ENCODE measurements around the gene DTWD2.
"Not testable (repeated sequence)": the region's sequence is repeated elsewhere in the genome, so short reads cannot be mapped to it uniquely, and the experiment has no call there.

DTWD2 gene

GRCh38 chr5:118996098-118996497 lies 7.8 kb upstream of the DTWD2 start:
- no peak for DNase-seq

DNA sequence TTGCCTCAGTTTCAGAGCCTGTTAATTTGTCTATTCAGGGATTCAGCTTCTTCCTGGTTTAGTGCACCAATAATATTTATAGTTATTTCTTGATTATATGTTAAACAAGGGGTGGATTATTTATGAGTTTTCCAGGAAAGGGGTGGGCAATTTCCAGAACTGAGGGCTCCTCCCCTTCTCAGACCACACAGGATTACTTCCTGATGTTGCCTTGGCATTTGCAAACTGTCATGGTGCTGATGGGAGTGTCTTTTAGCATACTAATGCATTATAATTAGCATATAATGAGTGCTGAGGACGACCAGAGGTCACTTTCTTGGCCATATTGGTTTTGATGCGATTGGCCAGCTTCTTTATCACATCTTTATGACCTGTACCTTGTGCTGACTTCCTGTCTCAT lies 6.2 kb upstream of the DTWD2 start:
- DNase-seq: no peak

DNA sequence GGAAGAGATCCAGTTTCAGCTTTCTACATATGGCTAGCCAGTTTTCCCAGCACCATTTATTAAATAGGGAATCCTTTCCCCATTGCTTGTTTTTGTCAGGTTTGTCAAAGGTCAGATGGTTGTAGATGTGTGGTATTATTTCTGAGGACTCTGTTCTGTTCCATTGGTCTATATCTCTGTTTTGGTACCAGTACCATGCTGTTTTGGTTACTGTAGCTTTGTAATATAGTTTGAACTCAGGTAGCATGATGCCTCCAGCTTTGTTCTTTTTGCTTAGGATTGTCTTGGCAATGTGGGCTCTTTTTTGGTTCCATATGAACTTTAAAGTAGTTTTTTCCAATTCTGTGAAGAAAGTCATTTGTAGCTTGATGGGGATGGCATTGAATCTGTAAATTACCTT lies 4.8 kb upstream of the DTWD2 start:
- not testable (repeated sequence) for DNase-seq

DNA sequence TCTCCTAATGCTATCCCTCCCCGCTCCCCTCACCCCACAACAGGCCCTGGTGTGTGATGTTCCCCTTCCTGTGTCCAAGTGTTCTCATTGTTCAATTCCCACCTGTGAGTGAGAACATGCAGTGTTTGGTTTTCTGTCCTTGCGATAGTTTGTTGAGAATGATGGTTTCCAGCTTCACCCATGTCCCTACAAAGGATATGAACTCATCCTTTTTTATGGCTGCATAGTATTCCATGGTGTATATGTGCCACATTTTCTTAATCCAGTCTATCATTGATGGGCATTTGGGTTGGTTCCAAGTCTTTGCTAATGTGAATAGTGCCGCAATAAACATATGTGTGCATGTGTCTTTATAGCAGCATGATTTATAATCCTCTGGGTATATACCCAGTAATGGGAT lies 3.7 kb upstream of the DTWD2 start:
- DNase-seq: not testable (repeated sequence)

DNA sequence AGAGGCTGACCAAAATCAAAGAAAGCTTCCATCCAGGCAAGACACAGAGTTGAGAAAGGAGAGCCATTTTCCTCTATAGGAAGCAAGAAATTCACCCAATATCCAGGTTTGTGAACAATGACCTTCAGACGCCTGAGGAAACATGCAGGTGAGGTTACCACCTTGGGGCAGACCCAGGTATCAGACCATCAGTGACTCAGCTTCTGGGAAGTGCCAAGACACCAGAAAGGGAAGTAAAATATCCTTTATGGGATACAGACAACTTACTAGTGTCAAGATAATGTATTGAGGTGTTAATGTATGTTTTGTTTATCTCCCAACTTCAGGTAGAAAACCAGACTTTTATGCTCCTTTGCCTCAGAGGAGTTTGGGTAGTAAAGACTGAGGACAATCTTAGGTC lies 2.2 kb upstream of the DTWD2 start:
- no peak for DNase-seq

DNA sequence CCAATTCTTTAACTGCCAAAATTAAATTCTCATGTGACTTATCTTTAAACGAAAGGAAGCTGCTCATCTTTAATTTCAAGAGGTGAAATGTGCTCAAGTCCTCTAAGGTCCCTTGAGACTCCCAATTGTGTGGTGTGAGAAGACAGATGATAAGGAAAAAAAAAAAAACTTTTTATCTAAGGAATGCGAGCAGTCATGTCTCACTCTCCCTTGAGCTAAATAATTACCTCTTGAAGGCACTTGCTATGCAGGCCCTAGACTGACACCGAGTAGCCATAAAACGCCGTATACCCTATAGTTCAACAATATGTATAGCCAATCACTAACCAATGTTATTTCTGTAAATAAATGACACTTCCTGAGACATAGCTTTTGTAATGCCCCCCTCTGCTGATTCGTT lies 1.5 kb upstream of the DTWD2 start:
- DNase-seq: no peak

- no peak for DNase-seq
Measured at GRCh38 chr5:118988866-118989180, 476 bp upstream of the DTWD2 start.

DNA sequence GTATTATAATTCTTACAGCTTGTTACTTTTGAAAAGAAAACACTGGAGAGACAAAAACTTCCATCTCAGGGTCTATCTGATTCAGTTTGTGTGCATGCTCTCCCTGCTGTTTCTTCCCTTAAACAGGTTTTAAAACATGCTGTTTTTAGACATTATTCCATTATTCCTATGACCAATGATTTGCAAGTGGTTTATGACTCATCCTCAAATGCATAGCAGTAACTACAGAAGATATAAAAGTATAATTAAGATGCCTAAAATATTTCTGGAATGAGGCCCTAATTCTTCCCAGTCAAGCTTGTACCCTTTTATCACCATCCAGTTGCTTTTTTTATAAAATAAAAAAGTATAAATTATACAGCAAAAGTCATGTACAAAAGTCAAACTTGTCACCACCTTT lies 3.7 kb downstream of the DTWD2 start:
- DNase-seq: no peak

- DNase-seq: no peak
Measured at GRCh38 chr5:118981783-118982182, 6.6 kb downstream of the DTWD2 start.

DNA sequence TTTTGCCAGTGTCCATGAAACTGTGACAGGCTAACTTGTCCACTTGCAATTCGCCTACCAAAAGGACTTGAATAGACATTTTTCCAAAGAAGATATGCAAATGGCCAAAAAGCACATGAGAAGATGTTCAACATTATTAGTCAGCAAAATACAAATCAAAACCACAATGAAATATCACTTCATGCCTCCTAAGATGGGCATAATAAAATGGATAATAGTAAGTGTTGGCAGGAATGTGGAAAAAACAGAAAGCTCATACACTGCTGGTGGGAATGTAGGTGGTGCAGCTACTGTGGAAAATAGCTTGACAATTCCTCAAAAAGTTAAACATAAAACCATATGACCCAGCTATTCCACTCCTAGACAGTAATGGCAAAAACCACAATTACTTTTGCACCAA lies 7.9 kb downstream of the DTWD2 start:
- DNase-seq: no peak

DNA sequence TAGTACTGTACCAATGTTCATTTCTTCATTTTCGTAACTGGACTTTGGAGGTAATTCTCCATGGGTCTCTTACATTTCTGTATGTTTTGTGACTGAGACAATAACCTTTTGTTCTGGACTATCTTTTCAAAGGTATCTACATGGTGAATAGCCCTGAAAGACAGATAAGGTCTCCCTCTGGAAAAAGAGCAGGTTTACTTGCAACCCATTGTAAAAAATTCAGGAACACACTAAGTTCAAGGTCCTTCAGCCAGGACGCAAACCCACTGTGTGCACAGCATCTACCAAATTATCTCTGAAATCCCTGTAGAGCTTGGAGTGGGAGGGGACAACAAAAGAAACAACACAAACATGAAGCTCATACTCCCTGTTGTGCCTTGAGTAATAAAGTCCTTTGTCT lies 8.3 kb downstream of the DTWD2 start:
- no peak for DNase-seq

GRCh38 chr5:118973779-118974445 lies 14.4 kb downstream of the DTWD2 start:
- not testable (repeated sequence) for DNase-seq

GRCh38 chr5:118968925-118969375 lies 19.4 kb downstream of the DTWD2 start:
- DNase-seq: no peak

DNA sequence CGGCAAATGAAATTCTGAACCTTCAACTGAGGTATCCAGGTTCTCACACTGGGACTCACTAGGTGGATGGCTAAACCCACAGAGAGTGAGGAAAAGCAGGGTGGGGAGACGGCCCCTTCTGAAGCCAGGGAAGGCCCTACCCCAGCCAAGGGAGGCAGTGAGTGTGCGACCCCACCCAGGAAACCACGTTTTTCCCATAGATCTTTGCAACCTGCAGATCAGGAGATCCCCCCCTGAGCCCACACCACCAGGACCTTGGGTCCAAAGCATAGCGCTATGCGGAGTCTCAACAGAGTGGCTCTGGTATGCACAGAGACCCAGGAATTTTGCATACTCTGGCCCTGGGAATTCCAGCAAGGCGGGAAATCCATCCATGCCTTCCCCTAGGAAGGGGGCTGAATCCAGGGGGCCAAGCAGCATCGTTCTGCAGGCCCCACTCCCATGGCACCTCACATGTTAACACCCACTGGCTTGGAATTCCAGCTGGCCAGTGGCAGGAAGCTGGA lies 19.9 kb downstream of the DTWD2 start:
- DNase-seq: no peak

DNA sequence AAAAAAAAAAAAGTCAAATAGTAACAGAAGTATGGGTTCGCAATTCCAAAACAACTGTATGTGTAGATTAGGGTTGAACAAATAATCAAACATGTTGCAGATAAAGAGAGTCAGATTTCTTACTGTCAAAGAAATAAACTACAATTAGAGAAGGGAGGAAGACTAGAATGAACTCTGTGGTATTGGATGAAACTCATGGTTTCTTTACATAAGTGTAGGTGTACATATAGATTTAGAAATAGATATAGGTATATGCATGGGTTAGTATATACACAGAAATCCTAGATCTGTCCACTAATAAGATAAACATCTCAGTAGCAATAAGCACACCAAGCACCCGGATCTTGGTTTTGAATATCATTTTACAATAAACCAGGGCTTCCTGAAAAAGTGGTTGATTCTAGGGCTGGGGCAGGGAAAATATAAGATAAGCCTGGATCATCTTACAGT lies 21.3 kb downstream of the DTWD2 start:
- no peak for DNase-seq

DNA sequence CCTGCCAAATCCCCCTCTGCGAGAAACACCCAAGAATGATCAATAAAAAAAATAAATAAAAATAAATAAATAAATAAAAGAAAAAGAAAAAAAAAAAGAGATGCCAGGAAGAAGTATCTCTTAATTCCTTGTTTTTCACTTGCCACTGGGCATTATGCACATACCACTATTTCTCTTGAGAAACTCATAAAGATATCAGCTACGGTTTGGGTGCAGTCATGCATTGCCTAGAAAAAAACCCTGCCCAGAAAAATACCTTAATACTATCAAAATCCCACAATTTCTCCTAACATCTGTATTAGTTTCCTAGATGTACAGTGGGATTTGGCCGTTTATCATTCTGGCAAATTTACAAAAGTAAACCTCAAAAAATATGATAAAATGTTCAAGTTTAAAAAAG lies 22.5 kb downstream of the DTWD2 start:
- DNase-seq: no peak

GRCh38 chr5:118964970-118965369 lies 23.4 kb downstream of the DTWD2 start:
- not testable (repeated sequence) for DNase-seq

- DNase-seq: not testable (repeated sequence)
Measured at GRCh38 chr5:118964388-118964787, 24.0 kb downstream of the DTWD2 start.

DNA sequence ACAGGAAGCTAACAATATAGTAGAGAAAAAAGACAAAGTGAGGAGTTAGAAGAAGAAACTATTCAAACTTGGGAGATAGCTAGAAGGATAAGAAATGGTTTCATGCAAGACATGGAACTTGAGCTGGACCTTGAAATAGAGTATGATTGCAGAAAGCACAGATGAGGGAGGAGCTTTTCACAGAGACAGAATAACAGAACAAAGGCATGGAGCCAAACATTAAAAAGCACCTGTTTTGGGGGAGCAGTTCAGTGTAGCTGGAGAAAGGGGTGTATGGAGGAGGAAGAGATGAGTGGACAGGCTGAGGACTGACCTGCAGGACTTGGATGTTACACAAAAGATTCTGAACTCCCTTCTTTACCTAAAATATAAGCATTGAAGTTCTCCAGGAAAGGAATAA lies 25.2 kb downstream of the DTWD2 start:
- DNase-seq: no peak

GRCh38 chr5:118960557-118960956 lies 27.8 kb downstream of the DTWD2 start:
- no peak for DNase-seq

GRCh38 chr5:118956727-118957126 lies 31.6 kb downstream of the DTWD2 start:
- DNase-seq: no peak

- DNase-seq: no peak
Measured at GRCh38 chr5:118953652-118954005, 34.7 kb downstream of the DTWD2 start.

DNA sequence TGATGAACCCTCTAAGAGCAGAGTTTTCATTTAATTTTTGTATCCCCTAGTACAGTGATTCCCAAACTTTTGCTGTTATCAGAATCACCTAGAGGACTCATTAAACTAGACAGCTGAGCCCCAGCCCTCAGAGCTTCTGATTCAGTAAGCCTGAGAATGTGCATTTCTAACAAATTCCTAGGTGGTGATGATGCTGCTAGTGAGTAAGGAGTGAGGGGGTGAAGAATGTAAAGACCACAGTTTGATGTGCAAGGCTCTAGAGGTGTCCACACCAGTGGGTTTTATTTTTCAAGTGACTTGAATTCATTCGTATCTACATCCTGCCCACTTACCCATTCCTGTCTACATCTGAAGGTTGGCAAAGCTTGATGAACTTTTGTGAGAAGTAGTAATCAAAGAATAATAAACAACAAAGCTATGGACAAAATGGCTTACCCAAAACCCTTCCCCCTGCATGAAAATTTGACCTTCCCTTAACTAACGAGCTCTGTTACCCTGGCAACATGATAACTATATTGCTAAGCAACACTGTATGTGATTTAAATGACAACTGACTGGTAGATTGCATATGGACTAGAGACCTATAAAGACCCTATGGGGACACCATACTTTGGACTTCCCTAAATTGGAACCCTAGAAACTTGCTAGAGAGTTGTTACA lies 35.2 kb downstream of the DTWD2 start:
- DNase-seq: no peak

DNA sequence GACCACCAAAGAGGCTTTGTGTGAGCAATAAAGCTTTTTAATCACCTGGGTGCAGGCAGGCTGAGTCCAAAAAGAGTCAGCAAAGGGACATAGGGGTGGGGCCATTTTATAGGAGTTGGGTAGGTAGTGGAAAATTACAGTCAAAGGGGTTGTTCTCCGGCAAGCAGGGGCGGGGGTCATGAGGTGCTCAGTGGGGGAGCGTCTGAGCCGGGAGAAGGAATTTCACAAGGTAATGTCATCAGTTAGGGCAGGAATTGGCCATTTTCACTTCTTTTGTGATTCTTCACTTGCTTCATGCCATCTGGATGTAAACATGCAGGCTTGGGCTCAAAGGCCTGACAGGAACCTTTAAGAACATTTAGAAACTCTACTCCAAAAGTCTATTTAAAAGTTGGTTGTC lies 36.0 kb downstream of the DTWD2 start:
- not testable (repeated sequence) for DNase-seq

- not testable (repeated sequence) for DNase-seq
Measured at GRCh38 chr5:118950354-118950753, 38.0 kb downstream of the DTWD2 start.
